DMS 273 (cell line): ENCODE data around the gene PFN2.
"Not testable (repeated sequence)": the region's sequence is repeated elsewhere in the genome, so short reads cannot be mapped to it uniquely, and the experiment has no call there.

Experiments used
- DNase-seq: peaks from one replicate; lab custom pipeline; 2025; ENCODE audit not compliant: unreplicated experiment; lab: John Stamatoyannopoulos, UW

PFN2 gene

GRCh38 chr3:149970716-149971402 is at the start of gene PFN2:
TSS of gene PFN2 (minus strand) at chr3:149970895. CDS start at chr3:149970856, 39 bp downstream.
- peak; percentile 98 for DNase-seq

GRCh38 chr3:150015901-150016300 is 45.2 kb upstream of the PFN2 start:
- no peak for DNase-seq

GRCh38 chr3:150014782-150015181 is 44.1 kb upstream of the PFN2 start:
- DNase-seq: no peak

GRCh38 chr3:150013801-150014200 is 43.1 kb upstream of the PFN2 start:
- no peak for DNase-seq

- no peak for DNase-seq
Observed at GRCh38 chr3:150006794-150007193, 36.1 kb upstream of the PFN2 start.

- DNase-seq: no peak
Observed at GRCh38 chr3:150005243-150006112, 34.8 kb upstream of the PFN2 start.

- no peak for DNase-seq
Observed at GRCh38 chr3:150000641-150001040, 29.9 kb upstream of the PFN2 start.

- DNase-seq: peak; percentile 67
Observed at GRCh38 chr3:149999421-149999820, 28.7 kb upstream of the PFN2 start.

GRCh38 chr3:149998946-149999345 is 28.3 kb upstream of the PFN2 start:
- DNase-seq: no peak

GRCh38 chr3:149992416-149993058 is 21.8 kb upstream of the PFN2 start:
- DNase-seq: no peak

GRCh38 chr3:149990423-149990948 is 19.8 kb upstream of the PFN2 start:
- no peak for DNase-seq

- DNase-seq: no peak
Observed at GRCh38 chr3:149989307-149989706, 18.6 kb upstream of the PFN2 start.

GRCh38 chr3:149983628-149984027 is 12.9 kb upstream of the PFN2 start:
- no peak for DNase-seq

GRCh38 chr3:149983053-149983452 is 12.4 kb upstream of the PFN2 start:
- DNase-seq: not testable (repeated sequence)

- DNase-seq: not testable (repeated sequence)
Observed at GRCh38 chr3:149981979-149982378, 11.3 kb upstream of the PFN2 start.

- DNase-seq: no peak
Observed at GRCh38 chr3:149977386-149977785, 6.7 kb upstream of the PFN2 start.

- DNase-seq: peak; percentile 15
Observed at GRCh38 chr3:149975919-149976318, 5.2 kb upstream of the PFN2 start.

- peak; percentile 98 for DNase-seq
Observed at GRCh38 chr3:149971403-149972075, 844 bp upstream of the PFN2 start.

- DNase-seq: peak; percentile 82
Observed at GRCh38 chr3:149969940-149970715, 567 bp downstream of the PFN2 start.
